ENCODE data around the gene HSPA12A.

- no peak for TF ChIP-seq CTCF (IDR thresholded peaks at IDR 0.05)
- TF ChIP-seq POLR2AphosphoS5 (IDR thresholded peaks at IDR 0.05), result no peak
- no peak for TF ChIP-seq POLR2A (IDR thresholded peaks at IDR 0.05)
Measured at GRCh38 chr10:116694927-116695268, 47.5 kb downstream of the HSPA12A start.
